ENCODE results near the gene FUNDC2. TPM values are rescaled to one million over a fixed set of nuclear protein-coding genes. Genes with fewer than 3 reads are reported as not detected.
A peak's percentile ranks its signal among the peaks of the same experiment; 100 is the strongest.

Gene FUNDC2
- total and polyA plus RNA-seq, 2 of the 13 experiments (the other 11 are each of a cell fraction or from before 2014, with no cell fraction given): 65.3 to 109 TPM

GRCh38 chrX:155026727-155027508 is at the start of gene FUNDC2 (continued):
- TF ChIP-seq ATF3 (CRISPR knock-in tag; IDR thresholded peaks at IDR 0.05): no peak
- TF ChIP-seq CBX1 (IDR thresholded peaks at IDR 0.05; ENCODE audit: low read depth): no peak
- no peak for TF ChIP-seq NCOA5 (CRISPR knock-in tag; IDR thresholded peaks at IDR 0.05)
- TF ChIP-seq RFX5 (IDR thresholded peaks at IDR 0.05; ENCODE audit: low read depth, low read length): no peak
- TF ChIP-seq SP5 (CRISPR knock-in tag; IDR thresholded peaks at IDR 0.05; ENCODE audit: borderline replicate concordance, low read depth): peak; percentile 67; the same call in 1 of the 2 replicates
- TF ChIP-seq NFIB (CRISPR knock-in tag; IDR thresholded peaks at IDR 0.05; ENCODE audit: borderline replicate concordance): no peak
- TF ChIP-seq SOX13 (IDR thresholded peaks at IDR 0.05): no peak
- TF ChIP-seq SOX13 (CRISPR knock-in tag; conservative IDR thresholded peaks at IDR 0.05 in 1 of 2, IDR thresholded peaks at IDR 0.05 in 1 of 2): no peak
- no peak; the same call in 1 of the 2 replicates for TF ChIP-seq ZNF280B (CRISPR knock-in tag; IDR thresholded peaks at IDR 0.05; ENCODE audit: borderline replicate concordance)
- no peak for TF ChIP-seq KMT2A (CRISPR knock-in tag; IDR thresholded peaks at IDR 0.05)
- TF ChIP-seq ZSCAN29 (CRISPR knock-in tag; conservative IDR thresholded peaks at IDR 0.05): no peak
- TF ChIP-seq SIN3A (IDR thresholded peaks at IDR 0.05; ENCODE audit: borderline replicate concordance, low read depth, low read length): no peak
- no peak for TF ChIP-seq SMARCC2 (IDR thresholded peaks at IDR 0.05)
- TF ChIP-seq ARNT (IDR thresholded peaks at IDR 0.05): no peak
- TF ChIP-seq ZNF713 (CRISPR knock-in tag; IDR thresholded peaks at IDR 0.05): no peak
- TF ChIP-seq ZBTB1 (CRISPR knock-in tag; IDR thresholded peaks at IDR 0.05; ENCODE audit: borderline replicate concordance): no peak
- no peak for TF ChIP-seq ZNF576 (CRISPR knock-in tag; IDR thresholded peaks at IDR 0.05)
- peak; percentile 25 for TF ChIP-seq ASH2L (IDR thresholded peaks at IDR 0.05; ENCODE audit: insufficient read length, low read depth, low read length)
- no peak for TF ChIP-seq BCLAF1 (IDR thresholded peaks at IDR 0.05)
- 0 out of 2 replicates have a peak, but pooled peaks have one; percentile 35 for TF ChIP-seq ZNF431 (CRISPR knock-in tag; IDR thresholded peaks at IDR 0.05; ENCODE audit: borderline replicate concordance, low read depth)
- no peak for TF ChIP-seq ZNF292 (CRISPR knock-in tag; IDR thresholded peaks at IDR 0.05; ENCODE audit: borderline replicate concordance, low read depth)
- no peak for TF ChIP-seq ZBTB38 (CRISPR knock-in tag; IDR thresholded peaks at IDR 0.05)
- no peak for TF ChIP-seq HHEX (CRISPR knock-in tag; IDR thresholded peaks at IDR 0.05)
- TF ChIP-seq AGO2 (optimal IDR thresholded peaks at IDR 0.05; ENCODE audit: low read depth, low read length): peak; percentile 42
- TF ChIP-seq THAP8 (CRISPR knock-in tag; IDR thresholded peaks at IDR 0.05; ENCODE audit: borderline replicate concordance): no peak

Data from HepG2 (cell line).